ENCODE data around the gene EHF. TPM values are rescaled to one million over a fixed set of nuclear protein-coding genes. Genes with fewer than 3 reads are reported as not detected.

Gene EHF
- total and polyA plus RNA-seq, 2 of the 8 experiments (the other 6 are each of a cell fraction or from before 2014, with no cell fraction given): not detected

GRCh38 chr11:34667810-34668582, 47.1 kb downstream of the EHF start:
- POLR2A ChIA-PET (ENCODE audit: partially characterized antibody): no interaction called here

More at GRCh38 chr11:34667810-34668582, 47.1 kb downstream of the EHF start:
- no peak overlapping the region for H3K23ac ChIP-seq (ENCODE audit: insufficient read length)
- no peaks in the 10 kb centered on the region for H3K27me3 ChIP-seq (replicated peaks in 1 of 4; ENCODE audit: control insufficient read depth in 3 of 4, extremely low read depth in 1 of 4, insufficient read depth in 3 of 4, low read length in 3 of 4)
- no peak overlapping the region for H3K9ac ChIP-seq (replicated peaks in 1 of 4; ENCODE audit: extremely low read depth in 1 of 4, low read depth in 3 of 4, low read length in 3 of 4)
- no peak overlapping the region for H3K56ac ChIP-seq (replicated peaks; ENCODE audit: insufficient read length, low read depth, low read length)
- H4K5ac ChIP-seq (ENCODE audit: insufficient read length, low read depth, low read length): no peak overlapping the region
- H2BK20ac ChIP-seq (ENCODE audit: low read length): no peak overlapping the region; the same call in 1 of the 2 replicates
- H3K4me2 ChIP-seq (ENCODE audit: insufficient read depth in 1 of 2, low read depth in 2 of 2, low read length in 2 of 2): no peak overlapping the region
- 87% methylated on average over 4 of the region's 4 CpGs; no CpG with 5 or more reads in 1 of the 2 experiments for WGBS, 2 experiments (ENCODE audit: extremely low coverage in 1 of 2, insufficient coverage in 1 of 2, insufficient read length in 1 of 2, insufficient replicate concordance in 2 of 2, low coverage in 1 of 2, low lambda C conversion rate in 2 of 2, missing lambda C conversion rate in 1 of 2)
- H3K27ac ChIP-seq (ENCODE audit: low read depth, low read length): no peak overlapping the region; the same call in 1 of the 2 replicates
- no peaks in the 10 kb centered on the region for H3K9me3 ChIP-seq (ENCODE audit: insufficient read depth in 2 of 2, low read depth in 1 of 2, low read length in 1 of 2)
- FAIRE-seq: no peak
- H3K18ac ChIP-seq (ENCODE audit: extremely low read depth, low read length): no peak overlapping the region
- no peaks in the 10 kb centered on the region for H4K20me1 ChIP-seq (replicated peaks in 1 of 2; ENCODE audit: control insufficient read depth in 1 of 2, insufficient read depth in 2 of 2, low read length in 2 of 2)
- H3K23me2 ChIP-seq (ENCODE audit: low read depth, low read length): no peaks in the 10 kb centered on the region; the same call in 1 of the 2 replicates
- H3K79me1 ChIP-seq (ENCODE audit: low read depth, low read length): no peaks in the 10 kb centered on the region
- H2BK5ac ChIP-seq (ENCODE audit: low read depth, low read length): no peak overlapping the region
- no peak overlapping the region for H2AK5ac ChIP-seq (ENCODE audit: low read depth, low read length)
- no peak overlapping the region for H3K4me3 ChIP-seq (ENCODE audit: extremely low read depth in 1 of 4, insufficient read depth in 2 of 4, low read depth in 3 of 4, low read length in 4 of 4)
- no peak overlapping the region for H3K4ac ChIP-seq (replicated peaks; ENCODE audit: insufficient read length, low read depth, low read length)
- no peak overlapping the region for H3K14ac ChIP-seq (ENCODE audit: insufficient read length)
- TF ChIP-seq BCL11A (IDR thresholded peaks at IDR 0.05; ENCODE audit: low read depth in 2 of 2, low read length in 2 of 2): no peak
- TF ChIP-seq RXRA (IDR thresholded peaks at IDR 0.05; ENCODE audit: insufficient read depth, low read depth, low read length): no peak
- H2BK120ac ChIP-seq (replicated peaks; ENCODE audit: low read depth, low read length): no peak overlapping the region
- no peak for DNase-seq (ENCODE audit: low read depth in 1 of 2, low spot score in 2 of 2)
- H4K91ac ChIP-seq (replicated peaks; ENCODE audit: insufficient read length, low read length): no peak overlapping the region
- CTCF ChIA-PET (ENCODE audit: partially characterized antibody): no interaction called here
- H4K8ac ChIP-seq (ENCODE audit: extremely low read depth, insufficient read depth, low read length): no peak overlapping the region
- H3K36me3 ChIP-seq (ENCODE audit: control insufficient read depth in 2 of 4, insufficient read depth in 4 of 4, low read length in 3 of 4): no peaks in the 10 kb centered on the region
- H2BK12ac ChIP-seq (ENCODE audit: low read depth, low read length): no peak overlapping the region
- peak overlapping the region; percentile 16; the same call in 1 of the 2 replicates for H2AFZ ChIP-seq (ENCODE audit: low read length)
- H3K4me1 ChIP-seq (replicated peaks in 1 of 4; ENCODE audit: control insufficient read depth in 3 of 4, insufficient read depth in 4 of 4, low read length in 3 of 4): peaks cover 0 to 3% (median 0%) of the 10 kb centered on the region in 4 experiments; a peak in 2 of 7 replicates
- no peaks in the 10 kb centered on the region for H3K79me2 ChIP-seq (ENCODE audit: control insufficient read depth in 1 of 2, insufficient read depth in 2 of 2, low read length in 2 of 2)
- H2BK15ac ChIP-seq (ENCODE audit: low read length): no peak overlapping the region
